Measurements from ENCODE around the gene TCHP.

The TCHP gene

DNA sequence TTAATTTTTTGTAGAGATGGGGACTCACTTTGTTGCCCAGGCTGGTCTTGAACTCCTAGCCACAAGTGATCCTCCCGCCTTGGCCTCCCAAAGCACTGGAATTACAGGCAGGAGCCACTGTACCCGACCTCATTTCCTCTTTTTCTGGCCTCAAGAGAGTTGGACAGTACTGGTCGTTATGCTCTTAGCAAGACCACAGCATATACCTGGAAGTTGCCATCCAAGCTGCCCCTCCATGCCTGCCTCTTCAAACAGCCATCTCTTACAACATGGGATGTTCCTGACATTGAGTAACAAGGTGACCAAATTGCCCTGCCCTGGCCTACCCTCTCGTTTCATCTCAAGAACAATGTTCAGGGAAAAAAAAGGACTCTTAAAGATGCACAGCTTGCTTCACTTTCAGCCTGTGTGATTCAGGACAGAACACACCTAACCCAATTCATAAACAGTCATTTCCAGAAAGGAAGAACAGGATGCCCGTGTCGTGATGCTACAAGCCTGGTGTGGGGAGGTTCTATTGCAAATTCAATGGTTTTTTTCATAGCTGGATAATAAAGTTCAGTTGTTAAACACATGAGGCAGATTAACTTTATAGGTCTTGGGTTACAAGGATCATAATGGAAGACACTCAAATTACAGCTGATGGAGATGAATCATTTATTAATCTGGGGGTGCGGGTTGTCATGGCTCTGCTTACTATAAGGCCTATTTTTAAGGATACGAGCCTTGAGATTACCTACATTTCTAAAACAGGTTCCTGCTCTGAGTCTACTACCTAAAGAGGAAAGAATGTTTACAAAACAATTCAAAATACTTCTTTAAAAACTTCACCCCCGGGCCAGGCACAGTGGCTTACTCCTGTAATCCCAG lies 31.7 kb upstream of the TCHP start:
- H3K27ac ChIP-seq (ENCODE audit: poor library complexity, severe bottlenecking): peak overlapping the region; percentile 55
- H3K4me1 ChIP-seq (ENCODE audit: insufficient read depth, poor library complexity, severe bottlenecking): peaks cover 34% of the 10 kb centered on the region
- DNase-seq (ENCODE audit: low spot score): no peak

DNA sequence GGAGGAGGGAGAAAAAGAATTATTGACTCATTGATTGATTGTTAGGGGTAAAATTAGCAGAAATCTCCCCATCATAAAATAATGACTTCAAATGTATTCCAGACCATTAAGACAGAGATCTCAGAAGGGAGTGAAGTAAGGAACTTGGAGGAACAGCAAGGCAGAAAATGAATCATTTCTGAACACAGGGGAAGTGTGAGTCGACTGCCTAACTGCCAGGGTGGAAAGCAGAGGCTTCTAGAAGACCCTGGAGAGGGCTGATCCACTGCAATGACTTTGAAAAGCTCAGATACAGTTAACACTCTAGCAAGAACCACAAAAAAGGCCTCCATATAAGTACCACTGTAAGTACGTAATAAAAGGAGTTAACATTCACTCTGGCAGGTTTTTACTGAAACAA lies 29.4 kb upstream of the TCHP start:
- peaks cover 23% of the 10 kb centered on the region for H3K4me1 ChIP-seq (ENCODE audit: insufficient read depth, poor library complexity, severe bottlenecking)
- no peaks in the 10 kb centered on the region for H3K9me3 ChIP-seq (ENCODE audit: severe bottlenecking)
- ATAC-seq (ENCODE audit: low read depth) (no peak), DNase-seq (ENCODE audit: low spot score) (no peak)
- no peaks in the 10 kb centered on the region for H3K27me3 ChIP-seq (ENCODE audit: insufficient read depth, poor library complexity, severe bottlenecking)
- H3K4me3 ChIP-seq (ENCODE audit: severe bottlenecking): no peak overlapping the region
- no peaks in the 10 kb centered on the region for H3K36me3 ChIP-seq (ENCODE audit: low read depth)
- TF ChIP-seq, protein P1, sequence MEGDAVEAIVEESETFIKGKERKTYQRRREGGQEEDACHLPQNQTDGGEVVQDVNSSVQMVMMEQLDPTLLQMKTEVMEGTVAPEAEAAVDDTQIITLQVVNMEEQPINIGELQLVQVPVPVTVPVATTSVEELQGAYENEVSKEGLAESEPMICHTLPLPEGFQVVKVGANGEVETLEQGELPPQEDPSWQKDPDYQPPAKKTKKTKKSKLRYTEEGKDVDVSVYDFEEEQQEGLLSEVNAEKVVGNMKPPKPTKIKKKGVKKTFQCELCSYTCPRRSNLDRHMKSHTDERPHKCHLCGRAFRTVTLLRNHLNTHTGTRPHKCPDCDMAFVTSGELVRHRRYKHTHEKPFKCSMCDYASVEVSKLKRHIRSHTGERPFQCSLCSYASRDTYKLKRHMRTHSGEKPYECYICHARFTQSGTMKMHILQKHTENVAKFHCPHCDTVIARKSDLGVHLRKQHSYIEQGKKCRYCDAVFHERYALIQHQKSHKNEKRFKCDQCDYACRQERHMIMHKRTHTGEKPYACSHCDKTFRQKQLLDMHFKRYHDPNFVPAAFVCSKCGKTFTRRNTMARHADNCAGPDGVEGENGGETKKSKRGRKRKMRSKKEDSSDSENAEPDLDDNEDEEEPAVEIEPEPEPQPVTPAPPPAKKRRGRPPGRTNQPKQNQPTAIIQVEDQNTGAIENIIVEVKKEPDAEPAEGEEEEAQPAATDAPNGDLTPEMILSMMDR (IDR thresholded peaks at IDR 0.05; ENCODE audit: poor library complexity, severe bottlenecking): no peak
- H3K27ac ChIP-seq (ENCODE audit: poor library complexity, severe bottlenecking): no peak overlapping the region

More for the DNA sequence above, 31.7 kb upstream of the TCHP start:
- no peaks in the 10 kb centered on the region for H3K27me3 ChIP-seq (ENCODE audit: insufficient read depth, poor library complexity, severe bottlenecking)
- H3K4me3 ChIP-seq (ENCODE audit: severe bottlenecking): no peak overlapping the region
- TF ChIP-seq, protein P1 (IDR thresholded peaks at IDR 0.05; ENCODE audit: poor library complexity, severe bottlenecking): no peak
- no peaks in the 10 kb centered on the region for H3K36me3 ChIP-seq (ENCODE audit: low read depth)
- H3K9me3 ChIP-seq (ENCODE audit: severe bottlenecking): no peaks in the 10 kb centered on the region
- ATAC-seq (ENCODE audit: low read depth): peak; percentile 56

DNA sequence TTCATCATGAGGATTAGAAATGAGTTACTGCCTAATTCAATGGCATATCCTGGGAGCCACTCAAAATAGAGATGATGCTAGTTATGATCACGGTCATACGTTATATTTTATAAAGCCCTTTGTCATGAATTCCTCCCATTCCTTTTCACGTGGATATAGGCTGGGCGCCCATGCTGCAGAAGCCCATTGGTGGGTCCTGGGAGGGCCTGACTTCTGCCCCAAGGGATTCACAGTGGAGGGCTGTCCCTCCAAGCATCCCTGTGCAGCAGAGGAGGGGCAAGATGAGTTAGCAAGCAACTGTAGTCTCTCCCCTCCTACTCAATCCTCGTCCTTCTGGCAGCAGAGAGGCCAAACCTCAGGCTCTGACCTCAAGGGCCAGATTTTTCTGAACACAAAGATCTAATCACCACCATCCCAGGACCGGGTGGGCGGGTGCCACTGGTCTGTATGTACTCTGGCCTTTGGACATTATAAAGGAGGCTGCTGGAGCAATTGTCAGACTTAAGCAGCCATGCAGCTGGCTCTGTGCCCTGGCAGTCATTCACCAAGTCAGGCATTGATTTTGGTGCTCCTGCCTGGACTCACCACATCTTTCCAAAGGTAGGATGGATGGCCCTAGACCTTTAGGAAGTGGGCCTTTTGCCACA lies 28.3 kb upstream of the TCHP start:
- no peak for DNase-seq (ENCODE audit: low spot score)

DNA sequence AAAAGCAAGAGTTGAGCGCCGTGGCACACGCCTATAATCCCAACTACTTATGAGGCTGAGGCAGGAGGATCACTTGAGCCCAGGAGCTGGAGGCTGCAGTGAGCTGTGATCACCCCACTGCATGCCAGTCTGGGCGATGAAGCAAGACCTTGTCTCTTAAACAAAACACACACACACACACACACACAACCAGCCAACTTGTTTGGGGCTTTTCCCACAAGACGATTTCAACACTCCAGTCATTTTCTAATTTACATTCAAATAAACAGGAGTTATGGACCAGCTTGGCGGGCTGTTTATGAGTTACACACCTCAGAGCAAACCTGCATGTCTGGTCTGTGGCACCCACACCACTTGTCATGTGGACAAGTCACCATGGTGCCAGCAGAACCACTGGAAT lies 26.4 kb upstream of the TCHP start:
- Histone ChIP-seq H3K36me3 (ENCODE audit: low read depth) (no peaks in the 10 kb centered on the region), H3K4me3 (ENCODE audit: severe bottlenecking) (no peak overlapping the region), H3K9me3 (ENCODE audit: severe bottlenecking) (no peaks in the 10 kb centered on the region), H3K27me3 (ENCODE audit: insufficient read depth, poor library complexity, severe bottlenecking) (no peaks in the 10 kb centered on the region), H3K4me1 (ENCODE audit: insufficient read depth, poor library complexity, severe bottlenecking) (peaks cover 22% of the 10 kb centered on the region), H3K27ac (ENCODE audit: poor library complexity, severe bottlenecking) (no peak overlapping the region)
- TF ChIP-seq, protein P1 (IDR thresholded peaks at IDR 0.05; ENCODE audit: poor library complexity, severe bottlenecking): no peak
- ATAC-seq (ENCODE audit: low read depth) (no peak), DNase-seq (ENCODE audit: low spot score) (no peak)

More for the DNA sequence above, 28.3 kb upstream of the TCHP start:
- TF ChIP-seq, protein P1 (IDR thresholded peaks at IDR 0.05; ENCODE audit: poor library complexity, severe bottlenecking): no peak
- peaks cover 28% of the 10 kb centered on the region for H3K4me1 ChIP-seq (ENCODE audit: insufficient read depth, poor library complexity, severe bottlenecking)
- H3K4me3 ChIP-seq (ENCODE audit: severe bottlenecking): no peak overlapping the region
- H3K36me3 ChIP-seq (ENCODE audit: low read depth): no peaks in the 10 kb centered on the region
- H3K27me3 ChIP-seq (ENCODE audit: insufficient read depth, poor library complexity, severe bottlenecking): no peaks in the 10 kb centered on the region
- ATAC-seq (ENCODE audit: low read depth): no peak
- H3K9me3 ChIP-seq (ENCODE audit: severe bottlenecking): no peaks in the 10 kb centered on the region
- no peak overlapping the region for H3K27ac ChIP-seq (ENCODE audit: poor library complexity, severe bottlenecking)

Data from RWPE2 (cell line).